ENCODE measurements around the gene UGT1A8. TPM values are rescaled to one million over a fixed set of nuclear protein-coding genes. Genes with fewer than 3 reads are reported as not detected.
A peak's percentile ranks its signal among the peaks of the same experiment; 100 is the strongest.

Gene UGT1A8
- total RNA-seq, 1 experiment from 2014 or later: not detected

DNA sequence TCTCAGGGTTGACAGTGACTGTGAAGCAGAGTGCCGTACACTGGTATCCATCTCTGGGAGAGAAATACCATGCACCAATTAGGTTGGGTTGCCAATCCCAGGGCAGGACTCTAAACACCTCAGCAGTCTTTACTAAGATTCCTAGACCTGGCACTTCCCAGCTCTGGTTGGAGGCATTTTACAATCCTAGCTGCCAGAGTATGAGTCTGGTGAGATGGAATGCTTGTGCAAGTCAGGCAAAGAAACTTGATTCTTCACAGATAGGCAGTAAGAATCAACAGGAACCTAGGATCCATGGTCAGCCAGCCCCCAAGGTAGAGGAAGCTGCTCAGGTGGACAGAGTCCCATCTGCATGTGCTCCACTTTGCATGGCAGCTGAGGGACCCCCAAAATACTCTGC lies 89.3 kb downstream of the UGT1A8 start:
- peak; percentile 10 for DNase-seq
- no peak overlapping the region for H3K27ac Mint-ChIP-seq (ENCODE audit: unreplicated experiment)
- intact Hi-C loops (cut with micrococcal nuclease; ENCODE audit: unreplicated experiment): loop anchor here (5.0 to 10.0 kb wide), 3 partner anchors 128 to 299 kb away; no protein-coding TSS in a partner anchor
- H3K9me3 Mint-ChIP-seq (ENCODE audit: low read depth, unreplicated experiment): no peaks in the 10 kb centered on the region
- H3K4me1 Mint-ChIP-seq (ENCODE audit: low read depth, unreplicated experiment): peaks cover 93% of the 10 kb centered on the region
- CTCF ChIA-PET: interaction anchor here (0.6 to 1.3 kb wide), 4 partner anchors 9 to 126 kb away, joined by 3 to 4 read pairs (median 4); partner anchors contain the start of gene UGT1A1
- peaks cover 45% of the 10 kb centered on the region for H3K36me3 Mint-ChIP-seq (ENCODE audit: insufficient read depth, unreplicated experiment)
- BruUV-seq (replicated peaks): no TSS peak
- no peak overlapping the region for H3K4me3 Mint-ChIP-seq (ENCODE audit: low read depth, unreplicated experiment)
- TF ChIP-seq, protein P1, sequence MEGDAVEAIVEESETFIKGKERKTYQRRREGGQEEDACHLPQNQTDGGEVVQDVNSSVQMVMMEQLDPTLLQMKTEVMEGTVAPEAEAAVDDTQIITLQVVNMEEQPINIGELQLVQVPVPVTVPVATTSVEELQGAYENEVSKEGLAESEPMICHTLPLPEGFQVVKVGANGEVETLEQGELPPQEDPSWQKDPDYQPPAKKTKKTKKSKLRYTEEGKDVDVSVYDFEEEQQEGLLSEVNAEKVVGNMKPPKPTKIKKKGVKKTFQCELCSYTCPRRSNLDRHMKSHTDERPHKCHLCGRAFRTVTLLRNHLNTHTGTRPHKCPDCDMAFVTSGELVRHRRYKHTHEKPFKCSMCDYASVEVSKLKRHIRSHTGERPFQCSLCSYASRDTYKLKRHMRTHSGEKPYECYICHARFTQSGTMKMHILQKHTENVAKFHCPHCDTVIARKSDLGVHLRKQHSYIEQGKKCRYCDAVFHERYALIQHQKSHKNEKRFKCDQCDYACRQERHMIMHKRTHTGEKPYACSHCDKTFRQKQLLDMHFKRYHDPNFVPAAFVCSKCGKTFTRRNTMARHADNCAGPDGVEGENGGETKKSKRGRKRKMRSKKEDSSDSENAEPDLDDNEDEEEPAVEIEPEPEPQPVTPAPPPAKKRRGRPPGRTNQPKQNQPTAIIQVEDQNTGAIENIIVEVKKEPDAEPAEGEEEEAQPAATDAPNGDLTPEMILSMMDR (IDR thresholded peaks at IDR 0.05; ENCODE audit: unreplicated experiment): no peak
- H3K27me3 Mint-ChIP-seq (ENCODE audit: unreplicated experiment): no peaks in the 10 kb centered on the region

DNA sequence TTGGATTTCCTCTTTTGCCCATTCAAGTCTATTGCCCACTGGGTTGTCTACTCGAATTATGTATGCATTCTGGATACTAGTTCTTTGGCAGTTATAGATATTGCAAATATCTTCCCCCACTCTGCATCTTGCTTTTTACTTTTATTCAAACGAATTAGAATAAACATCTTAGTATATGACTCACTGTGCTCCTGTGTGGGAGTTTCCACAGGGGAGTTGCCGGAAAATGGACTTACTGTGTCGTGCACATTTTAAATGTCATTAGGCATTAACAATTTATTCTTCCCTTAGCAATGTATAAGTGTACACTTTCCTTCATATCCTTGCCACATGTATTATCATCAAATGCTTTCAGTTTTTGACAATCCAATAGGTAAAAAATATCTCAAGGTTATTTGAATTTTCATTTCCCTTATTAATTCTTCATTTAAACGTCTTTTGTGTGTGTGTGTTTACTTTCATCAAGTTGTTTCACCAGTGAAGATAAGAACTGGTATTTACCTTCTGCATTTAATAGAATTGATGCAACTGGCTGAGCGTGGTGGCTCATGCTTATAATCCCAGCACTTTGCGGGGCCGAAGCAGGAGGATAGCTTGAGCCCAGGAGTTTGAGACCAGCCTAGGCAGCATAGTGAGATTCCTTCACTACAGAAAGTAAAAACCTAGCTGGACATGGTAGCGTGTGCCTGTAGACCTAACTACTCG lies 90.7 kb downstream of the UGT1A8 start:
- Mint-ChIP-seq H3K36me3 (ENCODE audit: insufficient read depth, unreplicated experiment) (peaks cover 57% of the 10 kb centered on the region), H3K27me3 (ENCODE audit: unreplicated experiment) (no peaks in the 10 kb centered on the region), H3K27ac (ENCODE audit: unreplicated experiment) (peak overlapping the region; percentile 53), H3K9me3 (ENCODE audit: low read depth, unreplicated experiment) (no peaks in the 10 kb centered on the region), H3K4me1 (ENCODE audit: low read depth, unreplicated experiment) (peaks cover 93% of the 10 kb centered on the region), H3K4me3 (ENCODE audit: low read depth, unreplicated experiment) (peak overlapping the region; percentile 38)
- intact Hi-C loops (cut with micrococcal nuclease; ENCODE audit: unreplicated experiment): loop anchor here (5.0 to 10.0 kb wide), 3 partner anchors 127 to 301 kb away; no protein-coding TSS in a partner anchor
- CTCF ChIA-PET: interaction anchor here (0.6 kb wide), 1 partner anchor 110 kb away, joined by 3 read pairs; no protein-coding TSS in a partner anchor
- no TSS peak for BruUV-seq (replicated peaks)
- peak; percentile 19 for DNase-seq
- TF ChIP-seq, protein P1 (IDR thresholded peaks at IDR 0.05; ENCODE audit: unreplicated experiment): no peak

DNA sequence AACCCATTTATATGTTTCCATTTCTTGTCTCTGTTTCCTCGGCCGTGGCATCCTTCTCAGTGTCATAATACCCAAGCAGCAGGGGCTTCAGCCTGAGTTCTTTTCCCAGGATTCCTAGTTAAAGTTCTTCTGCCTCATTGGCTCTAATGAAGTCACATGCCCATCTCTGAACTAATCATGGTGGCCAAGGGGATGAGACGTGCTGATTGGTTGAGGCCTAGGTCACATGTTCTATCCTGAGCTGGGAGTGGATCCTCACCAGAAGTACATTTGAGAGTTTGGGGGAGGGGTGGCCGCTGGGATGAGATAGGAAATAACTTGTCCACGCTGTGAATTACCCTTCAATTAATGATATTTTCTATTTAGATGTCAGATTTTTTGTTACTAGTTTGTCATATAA lies 91.5 kb downstream of the UGT1A8 start:
- Mint-ChIP-seq H3K9me3 (ENCODE audit: low read depth, unreplicated experiment) (no peaks in the 10 kb centered on the region), H3K36me3 (ENCODE audit: insufficient read depth, unreplicated experiment) (peaks cover 61% of the 10 kb centered on the region), H3K4me3 (ENCODE audit: low read depth, unreplicated experiment) (peak overlapping the region; percentile 38), H3K27me3 (ENCODE audit: unreplicated experiment) (no peaks in the 10 kb centered on the region), H3K4me1 (ENCODE audit: low read depth, unreplicated experiment) (peaks cover 89% of the 10 kb centered on the region), H3K27ac (ENCODE audit: unreplicated experiment) (peak overlapping the region; percentile 53)
- no peak for DNase-seq
- no TSS peak for BruUV-seq (replicated peaks)
- CTCF ChIA-PET: interaction anchor here (0.6 kb wide), 2 partner anchors 111 to 330 kb away, joined by 3 read pairs; no protein-coding TSS in a partner anchor
- TF ChIP-seq, protein P1 (IDR thresholded peaks at IDR 0.05; ENCODE audit: unreplicated experiment): no peak
- intact Hi-C loops (cut with micrococcal nuclease; ENCODE audit: unreplicated experiment): loop anchor here (5.0 to 10.0 kb wide), 3 partner anchors 126 to 302 kb away; no protein-coding TSS in a partner anchor

GRCh38 chr2:233711312-233712008 lies 94.0 kb downstream of the UGT1A8 start:
- Mint-ChIP-seq H3K4me3 (ENCODE audit: low read depth, unreplicated experiment) (no peak overlapping the region), H3K36me3 (ENCODE audit: insufficient read depth, unreplicated experiment) (peaks cover 49% of the 10 kb centered on the region), H3K9me3 (ENCODE audit: low read depth, unreplicated experiment) (no peaks in the 10 kb centered on the region), H3K4me1 (ENCODE audit: low read depth, unreplicated experiment) (peaks cover 70% of the 10 kb centered on the region), H3K27me3 (ENCODE audit: unreplicated experiment) (no peaks in the 10 kb centered on the region), H3K27ac (ENCODE audit: unreplicated experiment) (no peak overlapping the region)
- intact Hi-C loops (cut with micrococcal nuclease; ENCODE audit: unreplicated experiment): no loop called here
- peak; percentile 90 for DNase-seq
- CTCF ChIA-PET: interaction anchor here (0.8 to 1.7 kb wide), 4 partner anchors 69 to 154 kb away, joined by 3 read pairs; no protein-coding TSS in a partner anchor
- TF ChIP-seq, protein P1 (IDR thresholded peaks at IDR 0.05; ENCODE audit: unreplicated experiment): peak; percentile 86
- BruUV-seq (replicated peaks): no TSS peak
